NAMALWA (cell line): ENCODE results near the gene PTPRN2.
"Not testable (repeated sequence)": the region's sequence is repeated elsewhere in the genome, so short reads cannot be mapped to it uniquely, and the experiment has no call there.

ENCODE experiments used
- DNase-seq: peaks from one replicate; pipeline ENCODE4 v3.0.0-alpha.2; 2015; ENCODE audit warnings: low spot score

The PTPRN2 gene

DNA sequence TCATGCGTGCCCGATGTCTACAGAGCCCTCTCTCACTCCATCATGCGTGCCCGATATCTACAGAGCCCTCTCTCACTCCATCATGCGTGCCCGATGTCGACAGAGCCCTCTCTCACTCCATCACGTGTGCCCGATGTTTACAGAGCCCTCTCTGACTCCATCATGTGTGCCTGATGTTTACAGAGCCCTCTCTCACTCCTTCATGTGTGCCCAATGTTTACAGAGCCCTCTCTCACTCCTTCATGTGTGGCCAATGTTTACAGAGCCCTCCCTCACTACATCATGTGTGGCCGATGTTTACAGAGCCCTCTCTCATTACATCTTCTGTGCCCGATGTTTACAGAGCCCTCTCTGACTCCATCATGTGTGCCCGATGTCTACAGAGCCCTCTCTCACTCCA is 740.9 kb downstream of the PTPRN2 start:
- DNase-seq: not testable (repeated sequence)

DNA sequence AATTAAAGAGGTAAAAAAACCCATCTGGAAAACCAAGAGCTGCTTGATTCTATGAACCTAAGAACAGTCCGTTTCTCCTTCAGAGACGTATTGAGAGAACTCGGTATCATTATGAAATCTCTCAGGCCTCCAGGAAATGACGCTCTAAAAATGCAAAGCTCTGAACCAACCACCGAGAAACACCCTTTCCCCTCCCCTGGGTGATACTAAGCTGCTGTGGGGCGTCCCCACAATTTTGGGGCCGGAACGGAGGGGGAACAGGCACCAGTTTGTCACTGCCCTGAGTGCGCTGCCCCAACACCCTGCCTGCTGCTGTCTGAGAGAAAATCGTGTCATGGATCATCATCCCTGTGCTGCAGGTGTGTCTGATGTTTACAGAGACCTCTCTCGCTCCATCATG is 741.4 kb downstream of the PTPRN2 start:
- no peak for DNase-seq

DNA sequence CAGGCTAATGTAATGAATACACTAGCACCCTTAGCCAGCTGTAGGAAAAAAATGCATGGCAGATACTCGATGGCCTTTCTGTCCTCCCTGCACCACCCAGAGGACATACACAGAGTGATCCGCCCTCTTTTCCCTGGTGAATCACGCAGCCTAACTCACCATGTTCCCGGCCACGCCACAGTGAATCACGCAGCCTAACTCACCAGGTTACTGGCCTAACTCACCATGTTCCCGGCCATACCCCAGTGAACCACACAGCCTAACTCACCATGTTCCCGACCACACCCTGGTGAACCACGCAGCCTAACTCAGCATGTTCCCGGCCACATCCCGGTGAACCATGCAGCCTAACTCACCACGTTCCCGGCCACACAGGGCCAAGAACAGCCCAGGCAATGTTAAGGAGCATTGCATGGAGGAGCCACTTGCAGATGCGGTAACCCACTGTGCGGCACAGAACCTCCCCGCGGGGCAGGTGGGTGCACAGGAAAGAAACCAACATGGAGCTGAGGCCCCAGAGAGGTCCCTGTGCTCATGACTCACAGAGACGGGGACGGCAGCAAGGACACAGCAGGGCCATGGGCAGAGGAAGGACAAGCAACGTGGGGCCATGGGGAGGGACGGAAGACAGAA is 742.3 kb downstream of the PTPRN2 start:
- no peak for DNase-seq

DNA sequence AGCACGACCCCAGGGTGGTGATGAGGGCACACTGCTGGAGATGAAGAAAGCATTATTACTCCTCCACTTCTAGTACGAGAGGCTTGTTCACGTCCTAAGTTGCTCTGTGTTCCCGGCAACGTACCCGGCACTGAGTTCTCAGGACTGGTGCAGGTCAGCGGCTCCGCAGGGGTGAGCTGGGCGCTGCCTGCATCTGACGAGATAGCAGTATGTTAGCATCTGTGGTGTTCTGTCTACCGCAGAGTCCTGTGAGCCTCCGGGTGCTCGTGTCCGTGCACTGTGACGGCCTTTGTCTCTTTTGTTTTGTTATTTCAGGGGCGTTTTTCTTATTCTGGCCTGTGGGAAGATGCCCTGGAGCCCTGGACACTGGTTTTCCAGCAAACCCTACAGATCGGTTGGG is 743.0 kb downstream of the PTPRN2 start:
- DNase-seq: no peak

DNA sequence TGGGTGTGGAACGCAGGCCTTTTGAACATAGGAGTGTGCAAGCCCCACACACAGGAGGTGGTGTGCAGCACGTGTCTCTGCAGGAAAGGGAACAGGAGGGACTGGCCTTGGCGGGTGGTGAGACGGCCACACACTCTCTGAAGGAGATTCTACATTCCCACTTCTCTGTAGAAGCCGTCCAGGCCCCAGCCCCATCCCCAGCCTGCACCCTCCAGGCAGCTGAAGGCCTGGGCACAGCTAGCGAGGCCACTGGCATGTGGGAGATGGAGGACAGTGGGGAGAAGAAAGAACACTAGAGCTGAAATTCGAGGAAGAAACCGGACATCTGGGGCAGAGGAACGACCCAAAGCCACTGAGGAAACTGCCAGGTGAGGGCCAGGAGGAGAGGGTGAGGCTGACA is 743.5 kb downstream of the PTPRN2 start:
- DNase-seq: no peak

DNA sequence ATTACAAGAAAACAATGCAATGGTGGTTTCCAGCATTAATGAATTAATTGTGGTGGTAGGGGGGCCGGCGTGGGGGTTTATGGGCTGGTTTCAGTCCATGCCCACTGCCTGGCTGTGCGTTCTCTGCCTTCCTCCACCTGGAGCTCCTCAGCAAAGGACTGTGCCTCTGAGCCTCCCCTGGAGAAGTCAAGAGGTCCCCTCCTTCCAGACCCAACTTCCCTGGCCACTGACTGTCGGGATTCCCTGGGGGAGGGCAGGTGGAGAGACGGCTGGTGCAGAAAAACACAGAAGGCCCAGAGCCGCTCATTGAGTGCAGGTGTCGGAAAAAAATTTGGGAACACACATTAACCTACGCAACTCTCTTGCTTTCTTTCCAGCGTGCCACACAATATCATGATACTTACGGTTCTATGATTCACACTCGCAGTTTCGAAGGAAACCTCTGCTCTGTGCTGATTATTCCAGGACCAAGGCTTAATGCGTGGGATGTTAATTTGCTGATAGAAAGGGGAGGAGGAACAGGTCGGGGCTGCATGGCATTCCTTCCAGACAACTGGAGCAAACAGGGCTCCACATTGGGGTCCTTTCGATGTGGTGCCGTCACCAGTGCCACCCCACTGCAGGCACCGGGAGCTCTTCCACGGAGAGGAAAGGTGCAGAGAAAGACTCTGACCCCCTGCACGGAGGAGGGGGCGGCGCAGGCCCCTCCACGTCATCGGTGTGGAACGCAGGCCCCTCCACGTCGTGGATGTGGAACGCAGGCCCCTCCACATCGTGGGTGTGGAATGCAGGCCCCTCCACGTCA is 744.1 kb downstream of the PTPRN2 start:
- no peak for DNase-seq

DNA sequence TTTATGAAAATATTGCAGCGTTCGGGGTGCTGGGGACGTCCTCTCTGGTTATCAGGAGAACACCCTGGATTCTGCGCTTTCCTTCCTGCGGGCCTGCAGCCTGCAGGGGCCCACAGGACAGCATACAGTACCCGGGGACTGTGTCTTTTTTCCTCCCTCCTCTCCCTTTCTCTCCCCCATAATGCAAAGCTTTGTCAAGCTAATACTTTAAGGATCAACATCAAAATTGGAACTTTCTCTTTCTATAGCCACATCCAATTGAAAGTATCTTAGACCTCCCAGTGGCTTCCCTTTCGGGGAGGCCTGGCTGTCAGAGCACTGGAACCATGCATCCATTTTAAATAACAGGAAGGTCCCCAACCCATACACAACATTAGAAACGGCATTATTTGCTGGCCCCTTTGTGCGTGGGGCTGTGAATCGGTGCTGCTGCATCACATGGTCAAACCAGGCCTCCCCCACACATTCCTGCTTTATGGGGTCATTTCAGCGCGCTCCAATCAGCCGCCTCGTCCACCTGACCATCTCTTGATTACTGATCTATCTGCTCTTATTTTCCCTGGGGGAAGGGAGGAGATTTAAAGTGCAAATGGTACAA is 745.8 kb downstream of the PTPRN2 start:
- no peak for DNase-seq

DNA sequence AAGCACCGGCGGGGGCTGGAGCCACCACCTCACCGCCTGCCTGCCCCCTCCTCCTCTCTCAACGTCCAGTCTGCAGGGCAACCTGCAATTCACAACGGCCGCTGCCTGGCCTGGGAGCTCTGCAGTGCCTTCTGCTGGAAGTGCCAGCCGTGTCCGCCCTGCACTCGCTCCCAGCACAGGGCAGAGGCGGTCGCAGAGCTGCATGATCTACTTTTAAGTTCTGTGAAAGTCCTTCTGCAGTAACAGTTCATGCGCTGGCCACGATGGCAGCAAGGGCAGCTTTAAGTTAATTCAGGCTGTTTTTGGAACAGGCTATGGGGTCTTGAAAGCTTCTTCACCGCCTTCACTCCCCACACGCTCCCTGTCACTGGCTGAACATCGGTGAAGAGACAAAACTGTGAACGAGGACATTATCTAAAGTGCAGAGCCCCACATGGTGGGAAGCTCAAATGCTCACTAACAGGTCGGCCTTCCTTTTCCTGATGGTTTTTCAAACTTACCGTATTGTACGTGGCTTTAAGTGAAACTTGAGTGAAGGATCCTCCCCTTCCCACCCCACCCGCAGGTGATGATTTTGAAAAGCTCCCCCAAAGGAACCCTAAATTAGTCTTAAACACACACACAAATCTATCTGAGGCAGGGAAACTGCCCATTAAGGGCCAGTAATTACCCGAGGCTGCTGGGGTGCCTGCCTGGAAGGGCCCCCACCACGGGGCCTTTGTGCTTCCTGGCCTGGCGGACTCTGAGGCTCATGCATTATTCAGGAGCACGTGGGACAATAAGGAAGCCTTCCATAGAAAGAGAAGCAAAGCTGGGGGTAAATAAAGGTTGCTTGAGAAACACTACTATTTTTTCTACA is 746.5 kb downstream of the PTPRN2 start:
- DNase-seq: no peak

DNA sequence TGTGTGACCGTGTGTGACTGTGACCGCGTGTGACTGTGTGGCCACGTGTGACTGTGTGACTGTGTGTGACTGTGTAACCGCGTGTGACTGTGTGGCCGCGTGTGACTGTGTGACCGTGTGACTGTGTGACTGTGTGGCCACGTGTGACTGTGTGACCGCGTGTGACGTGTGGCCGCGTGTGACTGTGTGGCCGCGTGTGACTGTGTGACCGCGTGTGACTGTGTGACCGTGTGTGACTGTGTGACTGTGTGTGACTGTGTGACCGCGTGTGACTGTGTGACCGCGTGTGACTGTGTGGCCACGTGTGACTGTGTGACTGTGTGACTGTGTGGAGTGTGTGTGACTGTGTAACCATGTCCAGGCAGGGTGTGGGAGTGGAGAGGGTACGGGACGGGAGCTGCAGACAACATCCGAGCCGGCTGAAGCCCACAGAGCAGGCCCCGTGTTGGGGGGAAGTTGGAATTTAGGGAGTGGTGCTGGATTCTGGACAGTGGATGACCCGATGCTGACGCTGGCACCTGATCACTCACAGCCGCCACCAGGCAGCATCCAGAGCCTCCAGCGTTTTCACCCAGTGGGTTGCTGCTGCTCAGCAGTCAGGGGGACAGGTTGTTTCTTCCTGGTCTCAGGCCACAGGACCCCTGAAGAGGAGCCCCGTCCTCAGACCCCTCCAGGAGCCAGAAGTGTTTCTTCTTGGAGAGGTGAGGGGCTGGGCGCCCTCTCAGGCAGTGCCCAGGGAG is 747.3 kb downstream of the PTPRN2 start:
- no peak for DNase-seq

DNA sequence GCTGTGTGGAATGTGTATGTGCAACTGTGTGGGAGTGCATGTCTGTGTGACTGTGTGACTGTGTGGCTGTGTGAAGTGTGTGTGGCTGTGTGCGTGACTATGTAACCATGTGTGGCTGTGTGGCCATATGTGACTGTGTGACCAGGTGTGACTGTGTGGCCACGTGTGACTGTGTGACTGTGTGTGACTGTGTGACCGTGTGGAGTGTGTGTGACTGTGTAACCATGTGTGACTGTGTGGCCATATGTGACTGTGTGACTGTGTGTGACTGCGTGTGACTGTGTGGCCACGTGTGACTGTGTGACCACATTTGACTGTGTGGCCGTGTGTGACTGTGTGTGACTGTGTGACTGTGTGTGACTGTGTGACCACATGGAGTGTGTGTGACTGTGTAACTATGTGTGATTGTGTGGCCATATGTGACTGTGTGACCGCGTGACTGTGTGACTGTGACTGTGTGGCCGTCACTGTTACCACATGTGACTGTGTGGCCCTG is 747.9 kb downstream of the PTPRN2 start:
- DNase-seq: no peak

DNA sequence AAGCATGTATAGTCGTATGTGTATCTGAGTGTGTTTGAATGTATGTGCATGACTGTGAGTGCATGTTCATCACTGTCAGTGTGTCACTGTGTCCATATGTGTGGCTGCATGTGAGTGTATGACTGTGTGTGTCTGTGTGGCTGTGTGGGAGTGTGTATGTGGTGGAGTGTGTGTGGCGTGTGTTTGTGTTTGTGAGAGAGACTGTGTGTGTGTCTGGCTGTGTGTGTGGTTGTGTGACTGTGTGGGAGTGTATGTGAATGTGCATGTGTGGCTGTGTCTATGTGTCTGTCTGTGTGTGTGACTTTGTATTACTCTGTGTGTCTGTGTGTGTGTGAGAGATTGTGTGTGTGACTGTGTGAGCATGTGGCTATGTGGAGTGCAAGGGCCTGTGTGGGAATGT is 748.4 kb downstream of the PTPRN2 start:
- DNase-seq: no peak

DNA sequence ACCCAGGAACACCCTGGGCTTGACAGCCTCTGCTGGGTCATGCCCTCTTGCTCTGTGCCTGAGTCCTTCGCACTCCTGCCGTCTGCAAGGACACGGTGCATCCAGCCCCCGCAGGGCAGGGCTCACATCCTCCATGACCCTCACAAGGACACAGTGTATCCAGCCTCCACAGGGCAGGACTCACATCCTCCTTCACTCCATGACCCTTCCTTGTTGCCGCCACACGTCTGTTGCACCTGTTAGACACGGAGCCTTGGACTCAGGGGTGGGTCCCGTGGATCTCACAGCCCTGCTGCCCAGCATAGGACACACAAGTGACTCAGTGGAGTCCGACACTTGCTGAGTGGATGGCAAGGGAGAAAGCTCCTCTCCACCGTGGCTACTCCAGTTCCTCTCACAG is 750.1 kb downstream of the PTPRN2 start:
- no peak for DNase-seq

DNA sequence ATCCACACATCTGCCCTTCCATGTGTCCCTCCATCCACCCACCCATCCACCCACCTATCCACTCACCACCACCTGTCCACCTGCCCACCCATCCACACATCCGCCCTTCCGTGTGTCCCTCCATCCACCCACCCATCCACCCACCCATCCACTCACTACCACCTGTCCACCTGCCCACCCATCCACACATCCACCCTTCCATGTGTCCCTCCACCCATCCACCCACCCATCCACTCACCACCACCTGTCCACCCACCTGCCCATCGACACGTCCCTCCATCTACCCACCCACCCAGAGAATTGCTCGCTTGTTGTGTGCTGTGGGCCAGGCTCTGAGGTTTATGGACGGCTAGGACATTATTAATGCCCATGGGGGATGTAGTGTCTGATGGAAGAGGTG is 750.6 kb downstream of the PTPRN2 start:
- DNase-seq: no peak

DNA sequence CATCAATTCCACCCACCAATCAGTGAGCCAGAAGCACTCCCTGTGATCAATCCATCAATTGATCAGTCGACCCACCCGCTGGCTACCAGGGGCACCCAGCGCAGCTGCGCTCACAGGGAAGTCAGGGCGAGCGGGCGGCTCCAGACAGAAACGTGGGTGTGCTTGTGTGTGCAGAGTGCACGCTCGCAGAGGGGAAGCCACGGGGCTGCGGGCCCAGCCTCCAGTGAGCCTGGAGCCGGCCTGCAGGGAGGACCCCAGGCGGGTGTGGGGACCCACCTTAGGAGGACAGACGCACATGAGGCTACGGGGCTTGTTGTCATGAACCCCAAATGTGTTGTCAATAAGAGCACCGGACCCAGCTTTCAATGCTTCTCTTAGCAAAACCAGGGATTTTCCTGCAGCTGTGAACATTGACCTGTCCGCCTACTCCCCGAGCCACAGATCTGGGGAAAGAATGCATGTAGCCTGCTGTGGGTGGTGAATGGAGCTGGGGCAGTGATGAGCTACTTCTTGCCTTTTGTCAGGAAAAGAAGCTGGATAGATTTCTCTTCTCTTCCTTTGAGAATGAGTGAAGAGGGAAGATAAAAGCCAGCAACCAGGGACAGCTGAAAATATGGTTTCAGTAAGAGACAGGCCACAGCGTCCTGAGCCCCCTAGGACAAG is 753.0 kb downstream of the PTPRN2 start:
- no peak for DNase-seq

DNA sequence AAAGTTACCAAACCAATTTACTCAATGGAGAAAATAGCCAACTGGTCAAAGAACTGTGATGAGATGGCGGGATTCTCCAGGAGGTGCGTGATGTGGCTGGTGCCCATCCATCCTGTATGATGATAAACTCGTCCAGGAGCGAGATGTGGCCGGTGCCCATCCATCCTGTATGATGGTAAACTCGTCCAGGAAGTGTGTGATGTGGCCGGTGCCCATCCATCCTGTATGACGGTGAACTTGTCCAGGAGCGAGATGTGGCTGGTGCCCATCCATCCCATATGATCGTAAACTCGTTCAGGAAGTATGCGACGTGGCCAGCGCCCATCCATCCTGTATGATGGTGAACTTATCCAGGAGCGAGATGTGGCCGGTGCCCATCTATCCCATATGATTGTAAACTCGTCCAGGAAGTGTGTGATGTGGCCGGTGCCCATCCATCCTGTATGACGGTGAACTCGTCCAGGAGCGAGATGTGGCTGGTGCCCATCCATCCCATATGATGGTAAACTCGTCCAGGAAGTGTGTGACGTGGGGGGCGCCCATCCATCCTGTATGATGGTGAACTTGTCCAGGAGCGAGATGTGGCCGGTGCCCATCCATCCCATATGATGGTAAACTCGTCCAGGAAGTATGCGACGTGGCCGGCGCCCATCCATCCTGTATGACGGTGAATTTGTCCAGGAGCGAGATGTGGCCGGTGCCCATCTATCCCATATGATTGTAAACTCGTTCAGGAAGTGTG is 754.6 kb downstream of the PTPRN2 start:
- no peak for DNase-seq

DNA sequence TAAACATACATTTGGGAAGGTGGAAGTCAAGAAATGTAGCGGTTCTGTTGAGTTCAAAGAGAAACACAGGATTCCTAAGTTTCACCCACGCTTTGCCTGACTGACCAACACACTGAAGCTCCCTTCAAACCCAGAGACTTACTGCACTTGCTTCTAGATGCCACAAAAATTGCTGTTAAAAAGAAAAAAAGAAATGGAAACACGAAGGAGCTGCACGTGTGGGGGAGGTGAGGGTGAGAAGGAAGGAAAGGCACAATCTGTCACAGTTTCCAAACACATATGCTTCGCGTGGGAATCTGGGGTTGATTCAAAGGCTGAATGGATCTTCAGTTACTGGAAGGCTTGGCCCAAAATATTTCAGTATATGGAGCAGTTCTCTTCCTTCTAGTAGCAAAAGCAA is 755.2 kb downstream of the PTPRN2 start:
- DNase-seq: no peak

DNA sequence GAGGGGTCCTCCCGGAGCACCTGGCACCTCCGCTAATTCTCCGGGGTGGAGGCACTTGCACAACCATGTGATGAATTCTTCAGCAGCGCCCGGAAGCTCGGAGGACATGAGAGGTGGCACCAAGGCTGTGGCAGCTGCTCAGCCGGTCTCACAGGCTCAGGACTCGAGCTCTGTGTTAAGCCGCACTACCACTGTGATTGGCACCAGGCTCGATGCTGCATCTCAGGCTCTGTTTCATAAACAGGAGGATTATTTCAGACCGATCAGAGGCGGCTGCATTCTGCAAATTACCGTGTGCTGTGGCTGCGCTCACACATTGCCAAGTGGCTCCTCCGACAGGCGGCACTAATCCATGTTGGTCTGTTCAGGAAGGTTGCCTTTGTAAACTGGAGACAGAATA is 755.6 kb downstream of the PTPRN2 start:
- no peak for DNase-seq

DNA sequence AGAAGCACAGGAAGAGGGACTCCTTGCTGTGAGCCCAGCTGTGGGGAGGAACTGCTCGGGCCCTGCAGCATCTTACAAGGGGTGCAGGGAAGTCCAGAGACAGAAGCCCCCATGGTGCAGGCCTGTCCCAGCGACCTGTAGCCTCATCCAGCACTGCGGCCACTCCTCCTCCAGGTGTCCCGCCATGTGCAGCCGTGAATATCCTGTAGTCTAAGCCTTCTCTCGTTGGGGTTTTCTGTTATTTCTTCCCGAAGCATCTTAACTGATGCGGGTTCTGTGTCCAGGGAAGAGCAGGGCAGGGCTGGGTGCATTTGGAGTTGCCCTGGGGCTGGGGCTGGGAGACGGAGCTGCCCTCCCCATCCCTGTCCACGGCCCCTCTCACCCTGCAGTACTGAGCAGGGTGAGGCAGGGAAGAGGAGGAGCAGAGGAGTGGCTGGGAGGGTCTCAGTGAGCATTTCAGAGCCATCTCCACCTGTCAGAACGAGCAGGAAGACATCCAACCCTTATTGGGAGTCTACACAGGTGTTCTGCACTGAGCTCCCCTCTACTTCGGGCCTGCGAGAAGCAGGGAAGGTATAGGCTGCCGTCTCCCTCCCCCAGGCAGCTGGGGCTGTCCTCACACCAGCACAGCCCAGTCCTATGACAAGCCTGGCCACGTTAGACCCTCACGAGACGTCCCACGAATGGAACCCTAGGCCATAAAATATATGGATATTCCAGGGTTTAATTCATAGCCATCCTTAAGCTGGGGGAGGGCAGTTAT is 756.3 kb downstream of the PTPRN2 start:
- no peak for DNase-seq

DNA sequence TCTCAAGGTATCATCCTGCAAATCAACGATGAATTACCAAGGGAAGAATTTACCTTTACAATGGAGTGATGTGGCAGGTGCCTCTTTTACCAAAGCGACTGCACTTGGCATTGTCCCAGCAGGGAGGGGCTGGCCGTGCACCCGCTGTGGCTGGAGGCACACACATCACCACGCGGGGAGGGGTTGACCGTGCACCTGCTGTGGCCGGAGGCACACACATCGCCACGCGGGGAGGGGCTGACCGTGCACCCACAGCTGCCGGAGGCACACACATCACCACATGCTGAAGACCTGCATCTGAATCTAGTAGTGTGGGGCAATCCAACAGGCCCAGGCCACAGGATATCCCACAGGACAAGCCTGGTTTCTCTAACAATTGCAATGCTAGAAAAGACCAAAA is 757.3 kb downstream of the PTPRN2 start:
- no peak for DNase-seq

DNA sequence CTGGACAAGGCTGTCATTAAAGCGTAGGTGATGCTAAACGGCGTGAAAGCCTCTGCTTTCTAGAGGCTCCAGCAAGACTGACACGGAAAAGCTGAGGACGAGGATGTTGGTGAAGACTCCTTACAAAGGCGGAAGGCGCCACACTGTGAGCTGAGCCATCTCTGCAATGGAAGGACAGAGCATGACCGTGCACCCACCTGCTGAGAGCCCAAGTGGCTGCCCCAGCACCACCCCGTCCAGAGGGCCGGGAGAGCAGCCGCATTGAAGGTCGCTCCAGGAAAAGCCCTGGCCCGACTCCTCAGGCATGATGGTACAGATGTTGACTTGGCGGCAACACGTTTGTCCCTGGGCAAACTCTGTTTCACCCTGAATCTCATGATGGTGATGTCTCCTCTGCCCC is 758.1 kb downstream of the PTPRN2 start:
- DNase-seq: no peak
